Measurements from ENCODE around the gene DNASE2B. TPM values are rescaled to one million over a fixed set of nuclear protein-coding genes. Genes with fewer than 3 reads are reported as not detected.

DNASE2B gene
- total RNA-seq, 1 donor from 2014 or later: not detected

GRCh38 chr1:84409888-84410287, 11.6 kb downstream of the DNASE2B start:
- DNase-seq (ENCODE audit: low spot score): no peak
- intact Hi-C loops (cut with DNase I): no loop called here

GRCh38 chr1:84410328-84411095, 12.2 kb downstream of the DNASE2B start:
- intact Hi-C loops (cut with DNase I): no loop called here
- no peak for DNase-seq (ENCODE audit: low spot score)

- DNase-seq (ENCODE audit: low spot score): no peak
- intact Hi-C loops (cut with DNase I): no loop called here
Observed at GRCh38 chr1:84412316-84412942, 14.1 kb downstream of the DNASE2B start.

- intact Hi-C loops (cut with DNase I): no loop called here
- no peak for DNase-seq (ENCODE audit: low spot score)
Observed at GRCh38 chr1:84415396-84415795, 17.1 kb downstream of the DNASE2B start.

GRCh38 chr1:84422909-84423308, 24.6 kb downstream of the DNASE2B start:
- no peak for DNase-seq (ENCODE audit: low spot score)
- intact Hi-C loops (cut with DNase I): no loop called here

- intact Hi-C loops (cut with DNase I): no loop called here
- no peak for DNase-seq (ENCODE audit: low spot score)
Observed at GRCh38 chr1:84424513-84425149, 26.3 kb downstream of the DNASE2B start.

GRCh38 chr1:84425150-84425896, 27.0 kb downstream of the DNASE2B start:
- no peak for DNase-seq (ENCODE audit: low spot score)
- intact Hi-C loops (cut with DNase I): no loop called here

GRCh38 chr1:84426376-84426775, 28.1 kb downstream of the DNASE2B start:
- intact Hi-C loops (cut with DNase I): no loop called here
- no peak for DNase-seq (ENCODE audit: low spot score)

GRCh38 chr1:84427250-84428188, 29.2 kb downstream of the DNASE2B start:
- DNase-seq (ENCODE audit: low spot score): no peak
- intact Hi-C loops (cut with DNase I): no loop called here

- intact Hi-C loops (cut with DNase I): no loop called here
- no peak for DNase-seq (ENCODE audit: low spot score)
Observed at GRCh38 chr1:84428235-84428634, 30.0 kb downstream of the DNASE2B start.

- no peak for DNase-seq (ENCODE audit: low spot score)
- intact Hi-C loops (cut with DNase I): no loop called here
Observed at GRCh38 chr1:84429231-84429630, 30.9 kb downstream of the DNASE2B start.

- DNase-seq (ENCODE audit: low spot score): no peak
- intact Hi-C loops (cut with DNase I): loop anchor here (5.0 to 10.0 kb wide), 4 partner anchors 288 to 498 kb away; partner anchors contain the start of gene PRKACB
Observed at GRCh38 chr1:84430546-84430945, 32.3 kb downstream of the DNASE2B start.

GRCh38 chr1:84433258-84434080, 35.2 kb downstream of the DNASE2B start:
- intact Hi-C loops (cut with DNase I): loop anchor here (5.0 to 10.0 kb wide), 4 partner anchors 291 to 501 kb away; partner anchors contain the start of gene PRKACB
- no peak for DNase-seq (ENCODE audit: low spot score)

GRCh38 chr1:84434081-84434769, 35.9 kb downstream of the DNASE2B start:
- DNase-seq (ENCODE audit: low spot score): no peak
- intact Hi-C loops (cut with DNase I): loop anchor here (5.0 to 10.0 kb wide), 4 partner anchors 292 to 502 kb away; partner anchors contain the start of gene PRKACB

GRCh38 chr1:84434801-84435549, 36.7 kb downstream of the DNASE2B start:
- DNase-seq (ENCODE audit: low spot score): no peak
- intact Hi-C loops (cut with DNase I): loop anchor here (5.0 to 10.0 kb wide), 4 partner anchors 293 to 503 kb away; partner anchors contain the start of gene PRKACB

- intact Hi-C loops (cut with DNase I): loop anchor here (10.0 kb wide), 1 partner anchor 338 kb away; no protein-coding TSS in a partner anchor
- no peak for DNase-seq (ENCODE audit: low spot score)
Observed at GRCh38 chr1:84436876-84437655, 38.8 kb downstream of the DNASE2B start.
